ENCODE data around the gene CUZD1.

The CUZD1 gene

DNA sequence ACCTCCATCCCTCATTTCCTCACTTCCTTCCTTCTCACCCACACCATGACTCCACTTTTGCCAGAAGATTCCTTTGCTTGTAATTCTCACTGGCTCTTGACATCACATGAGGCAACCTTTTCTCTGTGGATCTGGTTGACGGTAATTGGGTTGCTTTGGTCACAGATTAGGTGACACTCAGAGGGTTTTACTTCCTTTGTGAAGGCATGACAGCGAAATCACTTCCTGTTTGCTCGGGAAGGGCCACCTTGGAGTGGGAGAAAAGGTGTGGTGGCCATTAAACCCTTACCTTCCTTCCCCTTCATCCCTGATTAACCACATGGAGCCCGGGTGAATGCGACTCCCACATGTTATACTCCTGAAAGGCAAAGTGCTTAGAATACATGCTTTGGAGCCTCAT, 30.2 kb downstream of the CUZD1 start:
- DNase-seq (ENCODE audit: low read depth), result no peak

GRCh38 chr10:122814493-122814892, 31.2 kb downstream of the CUZD1 start:
- no peak for DNase-seq (ENCODE audit: low read depth)

DNA sequence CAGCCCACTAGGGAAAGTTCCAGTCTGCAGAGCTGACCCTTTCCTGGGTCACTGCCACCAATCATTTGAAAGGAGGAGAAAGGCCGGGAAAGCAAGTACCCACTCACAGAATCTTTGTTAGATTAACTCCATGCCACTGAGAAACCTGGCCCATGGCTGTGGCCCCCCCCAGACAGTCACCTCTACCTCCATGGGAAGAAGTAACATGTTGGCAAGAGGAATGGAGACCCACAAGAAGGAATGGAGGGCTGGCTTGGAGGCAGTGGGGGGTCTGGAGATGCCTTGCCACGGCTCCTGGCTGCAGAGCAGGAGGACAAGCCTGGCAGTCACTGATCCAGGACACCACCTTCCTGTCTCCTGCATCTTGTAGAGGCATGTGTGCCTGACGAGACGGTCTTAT, 32.9 kb downstream of the CUZD1 start:
- no peak for DNase-seq (ENCODE audit: low read depth)

GRCh38 chr10:122802282-122802681, 43.4 kb downstream of the CUZD1 start:
- DNase-seq (ENCODE audit: low read depth), result no peak

- DNase-seq (ENCODE audit: low read depth), result no peak
Measured at GRCh38 chr10:122798704-122799231, 46.9 kb downstream of the CUZD1 start.

DNA sequence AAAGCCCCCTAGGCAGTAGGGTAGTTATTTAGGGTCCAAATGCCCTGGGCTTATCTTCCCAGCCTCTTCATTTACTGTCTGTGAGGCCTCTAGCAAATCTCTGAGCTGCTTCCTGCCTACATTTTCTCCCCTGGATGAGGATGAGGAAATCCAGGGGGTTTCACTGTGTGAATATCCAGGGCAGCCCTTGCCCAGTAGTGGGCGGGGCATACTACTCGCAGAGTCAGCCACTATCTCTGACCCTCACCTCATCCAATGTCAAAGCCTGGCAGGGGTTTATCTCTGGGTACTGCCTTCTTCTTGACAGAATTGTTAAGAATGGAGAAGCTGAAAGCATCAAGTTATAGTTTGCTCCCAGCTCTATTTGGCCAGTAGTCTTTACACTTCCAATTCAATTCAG, 48.9 kb downstream of the CUZD1 start:
- DNase-seq (ENCODE audit: low read depth), result no peak

- no peak for DNase-seq (ENCODE audit: low read depth)
Measured at GRCh38 chr10:122795924-122796323, 49.7 kb downstream of the CUZD1 start.

DNA sequence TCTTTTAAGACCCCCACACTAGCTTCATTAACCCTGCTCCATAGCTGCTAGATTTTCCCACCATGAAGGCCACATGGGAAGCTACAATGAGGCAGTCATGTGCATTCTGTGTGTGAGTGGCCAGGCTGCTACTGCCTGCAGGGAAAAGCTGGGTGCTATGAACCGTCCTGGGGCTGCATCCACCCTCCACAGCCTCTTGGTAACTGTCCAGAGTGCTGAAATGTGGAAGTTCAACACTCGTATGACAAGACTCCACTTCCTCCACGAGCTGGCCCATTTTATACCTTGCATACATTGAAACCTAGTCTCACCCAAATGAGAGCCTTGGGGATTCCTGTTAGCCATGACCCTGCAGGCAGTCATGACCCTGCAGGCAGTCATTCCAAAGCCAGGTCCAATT, 59.4 kb downstream of the CUZD1 start:
- peak; percentile 3 for DNase-seq (ENCODE audit: low read depth)

- no peak for DNase-seq (ENCODE audit: low read depth)
Measured at GRCh38 chr10:122782911-122783310, 62.7 kb downstream of the CUZD1 start.
